Measurements from ENCODE around the gene DNAJC1. TPM values are rescaled to one million over a fixed set of nuclear protein-coding genes. Genes with fewer than 3 reads are reported as not detected.

Gene DNAJC1
- total RNA-seq, 1 experiment from 2014 or later: 13.2 TPM

DNA sequence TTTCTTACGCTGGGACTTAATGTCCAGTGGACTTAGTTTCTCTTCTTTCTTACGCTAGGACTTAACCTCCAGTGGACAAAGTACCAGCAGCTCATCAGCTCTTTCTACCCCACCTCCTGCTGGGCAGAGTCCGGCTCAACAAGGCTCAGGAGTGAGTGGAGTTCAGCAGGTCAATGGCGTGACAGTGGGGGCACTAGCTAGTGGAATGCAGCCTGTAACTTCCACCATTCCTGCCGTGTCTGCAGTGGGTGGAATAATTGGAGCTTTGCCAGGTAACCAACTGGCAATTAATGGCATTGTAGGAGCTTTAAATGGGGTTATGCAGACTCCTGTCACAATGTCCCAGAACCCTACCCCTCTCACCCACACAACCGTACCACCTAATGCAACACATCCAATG lies 269.8 kb downstream of the DNAJC1 start:
- ChIA-PET CTCF (interaction anchor here (0.7 to 3.5 kb wide), 4 partner anchors 14 to 237 kb away, joined by 3 to 35 read pairs (median 8); no protein-coding TSS in a partner anchor), POLR2A (interaction anchor here (0.8 kb wide), 1 partner anchor 238 kb away, joined by 4 read pairs; no protein-coding TSS in a partner anchor)
- DNase-seq (ENCODE audit: low spot score) (no peak), ATAC-seq (peak; percentile 26)
- no peak for TF ChIP-seq GABPB1 (CRISPR knock-in tag; IDR thresholded peaks at IDR 0.05)
- TF ChIP-seq MYBL2 (CRISPR knock-in tag; IDR thresholded peaks at IDR 0.05): no peak
- TF ChIP-seq E2F1 (CRISPR knock-in tag; IDR thresholded peaks at IDR 0.05): no peak
- TF ChIP-seq ZNF138 (CRISPR knock-in tag; conservative IDR thresholded peaks at IDR 0.05): no peak
- TF ChIP-seq SMAD3 (CRISPR knock-in tag; IDR thresholded peaks at IDR 0.05; ENCODE audit: borderline replicate concordance): 0 out of 2 replicates have a peak, but pooled peaks have one; percentile 56
- no peak for TF ChIP-seq MAX (CRISPR knock-in tag; IDR thresholded peaks at IDR 0.05)
- no peak for TF ChIP-seq CDX4 (CRISPR knock-in tag; IDR thresholded peaks at IDR 0.05; ENCODE audit: borderline replicate concordance)
- no peaks in the 10 kb centered on the region for H3K27me3 Mint-ChIP-seq (ENCODE audit: low read depth)
- peak overlapping the region; percentile 79 for H3K27ac Mint-ChIP-seq
- H3K9me3 Mint-ChIP-seq: no peaks in the 10 kb centered on the region
- no peak overlapping the region for H3K4me3 Mint-ChIP-seq
- H3K4me1 Mint-ChIP-seq: peaks cover 39% of the 10 kb centered on the region
- H3K36me3 Mint-ChIP-seq: peaks cover 28% of the 10 kb centered on the region

- no peak overlapping the region for H3K4me3 Mint-ChIP-seq
- no peaks in the 10 kb centered on the region for H3K27me3 Mint-ChIP-seq (ENCODE audit: low read depth)
- ChIA-PET POLR2A (interaction anchor here (0.9 to 2.1 kb wide), 3 partner anchors 12 to 236 kb away, joined by 3 to 8 read pairs (median 5); no protein-coding TSS in a partner anchor), CTCF (interaction anchor here (0.6 to 3.5 kb wide), 36 partner anchors 8 to 653 kb away, joined by 3 to 35 read pairs (median 4); partner anchors contain the start of gene SKIDA1)
- ATAC-seq: peak; percentile 95
- H3K36me3 Mint-ChIP-seq: peaks cover 29% of the 10 kb centered on the region
- peaks cover 37% of the 10 kb centered on the region for H3K4me1 Mint-ChIP-seq
- TF ChIP-seq, protein P1, sequence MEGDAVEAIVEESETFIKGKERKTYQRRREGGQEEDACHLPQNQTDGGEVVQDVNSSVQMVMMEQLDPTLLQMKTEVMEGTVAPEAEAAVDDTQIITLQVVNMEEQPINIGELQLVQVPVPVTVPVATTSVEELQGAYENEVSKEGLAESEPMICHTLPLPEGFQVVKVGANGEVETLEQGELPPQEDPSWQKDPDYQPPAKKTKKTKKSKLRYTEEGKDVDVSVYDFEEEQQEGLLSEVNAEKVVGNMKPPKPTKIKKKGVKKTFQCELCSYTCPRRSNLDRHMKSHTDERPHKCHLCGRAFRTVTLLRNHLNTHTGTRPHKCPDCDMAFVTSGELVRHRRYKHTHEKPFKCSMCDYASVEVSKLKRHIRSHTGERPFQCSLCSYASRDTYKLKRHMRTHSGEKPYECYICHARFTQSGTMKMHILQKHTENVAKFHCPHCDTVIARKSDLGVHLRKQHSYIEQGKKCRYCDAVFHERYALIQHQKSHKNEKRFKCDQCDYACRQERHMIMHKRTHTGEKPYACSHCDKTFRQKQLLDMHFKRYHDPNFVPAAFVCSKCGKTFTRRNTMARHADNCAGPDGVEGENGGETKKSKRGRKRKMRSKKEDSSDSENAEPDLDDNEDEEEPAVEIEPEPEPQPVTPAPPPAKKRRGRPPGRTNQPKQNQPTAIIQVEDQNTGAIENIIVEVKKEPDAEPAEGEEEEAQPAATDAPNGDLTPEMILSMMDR (IDR thresholded peaks at IDR 0.05): peak; percentile 87
- TF ChIP-seq PRRX2 (CRISPR knock-in tag; IDR thresholded peaks at IDR 0.05): 0 out of 2 replicates have a peak, but pooled peaks have one; percentile 49
- TF ChIP-seq SP1 (CRISPR knock-in tag; conservative IDR thresholded peaks at IDR 0.05): no peak
- peak; percentile 81; the same call in 1 of the 2 replicates for TF ChIP-seq ETV6 (CRISPR knock-in tag; IDR thresholded peaks at IDR 0.05)
- TF ChIP-seq ZNF423 (CRISPR knock-in tag; IDR thresholded peaks at IDR 0.05): peak; percentile 99
- TF ChIP-seq FOXK1 (CRISPR knock-in tag; IDR thresholded peaks at IDR 0.05): peak; percentile 88
- TF ChIP-seq, protein P2, sequence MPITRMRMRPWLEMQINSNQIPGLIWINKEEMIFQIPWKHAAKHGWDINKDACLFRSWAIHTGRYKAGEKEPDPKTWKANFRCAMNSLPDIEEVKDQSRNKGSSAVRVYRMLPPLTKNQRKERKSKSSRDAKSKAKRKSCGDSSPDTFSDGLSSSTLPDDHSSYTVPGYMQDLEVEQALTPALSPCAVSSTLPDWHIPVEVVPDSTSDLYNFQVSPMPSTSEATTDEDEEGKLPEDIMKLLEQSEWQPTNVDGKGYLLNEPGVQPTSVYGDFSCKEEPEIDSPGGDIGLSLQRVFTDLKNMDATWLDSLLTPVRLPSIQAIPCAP (CRISPR knock-in tag; IDR thresholded peaks at IDR 0.05): no peak
- TF ChIP-seq, protein P3, sequence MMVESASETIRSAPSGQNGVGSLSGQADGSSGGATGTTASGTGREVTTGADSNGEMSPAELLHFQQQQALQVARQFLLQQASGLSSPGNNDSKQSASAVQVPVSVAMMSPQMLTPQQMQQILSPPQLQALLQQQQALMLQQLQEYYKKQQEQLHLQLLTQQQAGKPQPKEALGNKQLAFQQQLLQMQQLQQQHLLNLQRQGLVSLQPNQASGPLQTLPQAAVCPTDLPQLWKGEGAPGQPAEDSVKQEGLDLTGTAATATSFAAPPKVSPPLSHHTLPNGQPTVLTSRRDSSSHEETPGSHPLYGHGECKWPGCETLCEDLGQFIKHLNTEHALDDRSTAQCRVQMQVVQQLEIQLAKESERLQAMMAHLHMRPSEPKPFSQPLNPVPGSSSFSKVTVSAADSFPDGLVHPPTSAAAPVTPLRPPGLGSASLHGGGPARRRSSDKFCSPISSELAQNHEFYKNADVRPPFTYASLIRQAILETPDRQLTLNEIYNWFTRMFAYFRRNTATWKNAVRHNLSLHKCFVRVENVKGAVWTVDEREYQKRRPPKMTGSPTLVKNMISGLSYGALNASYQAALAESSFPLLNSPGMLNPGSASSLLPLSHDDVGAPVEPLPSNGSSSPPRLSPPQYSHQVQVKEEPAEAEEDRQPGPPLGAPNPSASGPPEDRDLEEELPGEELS (CRISPR knock-in tag; IDR thresholded peaks at IDR 0.05): peak; percentile 84; the same call in 1 of the 2 replicates
- H3K27ac Mint-ChIP-seq: peak overlapping the region; percentile 89
- DNase-seq (ENCODE audit: low spot score): peak; percentile 79
- no peaks in the 10 kb centered on the region for H3K9me3 Mint-ChIP-seq
Observed at GRCh38 chr10:21732067-21732772, 271.3 kb downstream of the DNAJC1 start.

Data from WTC11 (cell line).